ENCODE results near the gene C21orf58.

DNA sequence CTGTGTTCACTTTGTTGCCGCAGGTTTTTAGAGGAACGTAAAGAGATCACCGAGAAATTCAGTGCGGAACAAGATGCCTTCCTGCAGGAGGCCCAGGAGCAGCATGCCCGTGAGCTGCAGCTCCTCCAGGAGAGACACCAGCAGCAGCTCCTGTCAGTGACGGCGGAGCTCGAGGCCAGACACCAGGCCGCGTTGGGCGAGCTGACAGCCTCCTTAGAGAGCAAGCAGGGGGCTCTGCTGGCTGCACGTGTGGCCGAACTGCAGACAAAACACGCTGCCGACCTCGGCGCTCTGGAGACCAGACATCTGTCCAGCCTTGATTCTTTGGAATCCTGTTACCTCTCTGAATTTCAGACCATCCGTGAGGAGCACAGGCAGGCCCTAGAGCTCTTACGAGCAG lies 42.9 kb upstream of the C21orf58 start:
- TF ChIP-seq EZH2 (IDR thresholded peaks at IDR 0.05; ENCODE audit: low read depth, unreplicated experiment) (no peak), POLR2AphosphoS5 (IDR thresholded peaks at IDR 0.05; ENCODE audit: low read depth) (no peak), EZH2phosphoT487 (IDR thresholded peaks at IDR 0.05; ENCODE audit: unreplicated experiment) (no peak), CREB1 (CRISPR knock-in tag; IDR thresholded peaks at IDR 0.05; ENCODE audit: low read depth) (no peak), ZNF331 (CRISPR knock-in tag; IDR thresholded peaks at IDR 0.05; ENCODE audit: low read depth) (no peak), NANOG (IDR thresholded peaks at IDR 0.05; ENCODE audit: borderline replicate concordance) (no peak), ZNF114 (CRISPR knock-in tag; IDR thresholded peaks at IDR 0.05) (no peak)
- TF ChIP-seq, protein P1, sequence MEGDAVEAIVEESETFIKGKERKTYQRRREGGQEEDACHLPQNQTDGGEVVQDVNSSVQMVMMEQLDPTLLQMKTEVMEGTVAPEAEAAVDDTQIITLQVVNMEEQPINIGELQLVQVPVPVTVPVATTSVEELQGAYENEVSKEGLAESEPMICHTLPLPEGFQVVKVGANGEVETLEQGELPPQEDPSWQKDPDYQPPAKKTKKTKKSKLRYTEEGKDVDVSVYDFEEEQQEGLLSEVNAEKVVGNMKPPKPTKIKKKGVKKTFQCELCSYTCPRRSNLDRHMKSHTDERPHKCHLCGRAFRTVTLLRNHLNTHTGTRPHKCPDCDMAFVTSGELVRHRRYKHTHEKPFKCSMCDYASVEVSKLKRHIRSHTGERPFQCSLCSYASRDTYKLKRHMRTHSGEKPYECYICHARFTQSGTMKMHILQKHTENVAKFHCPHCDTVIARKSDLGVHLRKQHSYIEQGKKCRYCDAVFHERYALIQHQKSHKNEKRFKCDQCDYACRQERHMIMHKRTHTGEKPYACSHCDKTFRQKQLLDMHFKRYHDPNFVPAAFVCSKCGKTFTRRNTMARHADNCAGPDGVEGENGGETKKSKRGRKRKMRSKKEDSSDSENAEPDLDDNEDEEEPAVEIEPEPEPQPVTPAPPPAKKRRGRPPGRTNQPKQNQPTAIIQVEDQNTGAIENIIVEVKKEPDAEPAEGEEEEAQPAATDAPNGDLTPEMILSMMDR (conservative IDR thresholded peaks at IDR 0.05; ENCODE audit: low read depth in 2 of 2): no peak
- TF ChIP-seq, protein P2, sequence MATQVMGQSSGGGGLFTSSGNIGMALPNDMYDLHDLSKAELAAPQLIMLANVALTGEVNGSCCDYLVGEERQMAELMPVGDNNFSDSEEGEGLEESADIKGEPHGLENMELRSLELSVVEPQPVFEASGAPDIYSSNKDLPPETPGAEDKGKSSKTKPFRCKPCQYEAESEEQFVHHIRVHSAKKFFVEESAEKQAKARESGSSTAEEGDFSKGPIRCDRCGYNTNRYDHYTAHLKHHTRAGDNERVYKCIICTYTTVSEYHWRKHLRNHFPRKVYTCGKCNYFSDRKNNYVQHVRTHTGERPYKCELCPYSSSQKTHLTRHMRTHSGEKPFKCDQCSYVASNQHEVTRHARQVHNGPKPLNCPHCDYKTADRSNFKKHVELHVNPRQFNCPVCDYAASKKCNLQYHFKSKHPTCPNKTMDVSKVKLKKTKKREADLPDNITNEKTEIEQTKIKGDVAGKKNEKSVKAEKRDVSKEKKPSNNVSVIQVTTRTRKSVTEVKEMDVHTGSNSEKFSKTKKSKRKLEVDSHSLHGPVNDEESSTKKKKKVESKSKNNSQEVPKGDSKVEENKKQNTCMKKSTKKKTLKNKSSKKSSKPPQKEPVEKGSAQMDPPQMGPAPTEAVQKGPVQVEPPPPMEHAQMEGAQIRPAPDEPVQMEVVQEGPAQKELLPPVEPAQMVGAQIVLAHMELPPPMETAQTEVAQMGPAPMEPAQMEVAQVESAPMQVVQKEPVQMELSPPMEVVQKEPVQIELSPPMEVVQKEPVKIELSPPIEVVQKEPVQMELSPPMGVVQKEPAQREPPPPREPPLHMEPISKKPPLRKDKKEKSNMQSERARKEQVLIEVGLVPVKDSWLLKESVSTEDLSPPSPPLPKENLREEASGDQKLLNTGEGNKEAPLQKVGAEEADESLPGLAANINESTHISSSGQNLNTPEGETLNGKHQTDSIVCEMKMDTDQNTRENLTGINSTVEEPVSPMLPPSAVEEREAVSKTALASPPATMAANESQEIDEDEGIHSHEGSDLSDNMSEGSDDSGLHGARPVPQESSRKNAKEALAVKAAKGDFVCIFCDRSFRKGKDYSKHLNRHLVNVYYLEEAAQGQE (IDR thresholded peaks at IDR 0.05; ENCODE audit: unreplicated experiment): no peak

All from GM23338 (cell line).